HepG2 (cell line): ENCODE results near the gene ARFGEF3. TPM values are rescaled to one million over a fixed set of nuclear protein-coding genes. Genes with fewer than 3 reads are reported as not detected.

ENCODE experiments used
- AFF4 ChIP-seq: sonication (generic); formaldehyde crosslinking; IDR thresholded peaks from 2 replicates; pipeline ENCODE4 v1.4.0; 2020; ENCODE audit warnings: missing genetic modification reagents
- ELF1 ChIP-seq: sonication (generic); formaldehyde crosslinking; IDR thresholded peaks from 2 replicates; pipeline ENCODE4 v1.4.0; 2020; ENCODE audit warnings: missing genetic modification reagents
- ESRRA ChIP-seq: sonication (generic); formaldehyde crosslinking; IDR thresholded peaks from 2 replicates; pipeline ENCODE4 v1.5.1; 2020; ENCODE audit warnings: mild to moderate bottlenecking, low read depth, missing genetic modification reagents
- HDAC6 ChIP-seq: fragments of 200-600 bp; sonication (generic); IDR thresholded peaks from 2 replicates; pipeline ENCODE4 v1.7.0; 2017; ENCODE audit warnings: mild to moderate bottlenecking, antibody characterized with exemption, low read length, low read depth
- HMGXB3 ChIP-seq: sonication (generic); formaldehyde crosslinking; IDR thresholded peaks from 2 replicates; pipeline ENCODE4 v1.4.0; 2020; ENCODE audit warnings: missing genetic modification reagents, borderline replicate concordance
- ISX ChIP-seq: sonication (generic); formaldehyde crosslinking; conservative IDR thresholded peaks from 2 replicates; pipeline ENCODE4 v1.5.0; 2020; ENCODE audit warnings: missing genetic modification reagents
- KAT8 ChIP-seq: IDR thresholded peaks from 2 replicates; pipeline ENCODE4 v1.6.1; 2016; ENCODE audit warnings: missing genetic modification reagents, missing compliant biosample characterization
- MTA3 ChIP-seq: sonication (generic); formaldehyde crosslinking; IDR thresholded peaks from 2 replicates; pipeline ENCODE4 v1.4.0; 2020; ENCODE audit warnings: missing genetic modification reagents
- PCBP2 ChIP-seq: fragments of 200-400 bp; formaldehyde crosslinking; optimal IDR thresholded peaks from 2 replicates; pipeline ENCODE3; 2018; ENCODE audit warnings: low read length, low read depth; ENCODE audit not compliant: poor library complexity, severe bottlenecking
- PHB2 ChIP-seq: fragments of 450-650 bp; IDR thresholded peaks from 2 replicates; pipeline ENCODE4 v1.6.1; 2018; ENCODE audit not compliant: partially characterized antibody
- SATB2 ChIP-seq: sonication (generic); formaldehyde crosslinking; IDR thresholded peaks from 2 replicates; pipeline ENCODE4 v1.5.0; 2020; ENCODE audit warnings: missing genetic modification reagents
- STAG1 ChIP-seq: sonication (generic); formaldehyde crosslinking; IDR thresholded peaks from 2 replicates; pipeline ENCODE4 v1.4.0; 2020; ENCODE audit warnings: missing genetic modification reagents
- USF2 ChIP-seq, 2 experiments: sonication (generic) in 1 of 2; formaldehyde crosslinking in 1 of 2; IDR thresholded peaks; 2 replicates each; pipeline versions ENCODE4 v1.5.1 to v1.6.1; 2011 to 2020; ENCODE audit warnings: borderline replicate concordance in 1 of 2, low read depth in 1 of 2, low read length in 1 of 2, mild to moderate bottlenecking in 1 of 2, missing genetic modification reagents in 1 of 2, moderate library complexity in 1 of 2
- ZNF138 ChIP-seq: sonication (generic); formaldehyde crosslinking; IDR thresholded peaks from 2 replicates; pipeline ENCODE4 v1.5.0; 2020; ENCODE audit warnings: mild to moderate bottlenecking, low read depth, missing genetic modification reagents
- ZNF230 ChIP-seq: sonication (generic); formaldehyde crosslinking; IDR thresholded peaks from 2 replicates; pipeline ENCODE4 v1.4.0; 2020; ENCODE audit warnings: mild to moderate bottlenecking, missing genetic modification reagents
- ZNF292 ChIP-seq: sonication (generic); formaldehyde crosslinking; IDR thresholded peaks from 2 replicates; pipeline ENCODE4 v1.8.1; 2022; ENCODE audit warnings: mild to moderate bottlenecking, low read depth, missing genetic modification reagents, borderline replicate concordance
- ZNF431 ChIP-seq: sonication (generic); formaldehyde crosslinking; IDR thresholded peaks from 2 replicates; pipeline ENCODE4 v1.9.0; 2022; ENCODE audit warnings: missing genetic modification reagents, low read depth, mild to moderate bottlenecking, borderline replicate concordance
- ZNF484 ChIP-seq: sonication (generic); formaldehyde crosslinking; IDR thresholded peaks from 2 replicates; pipeline ENCODE4 v1.5.1; 2020; ENCODE audit warnings: mild to moderate bottlenecking, low read depth, missing genetic modification reagents, borderline replicate concordance
- ZNF547 ChIP-seq: sonication (generic); formaldehyde crosslinking; IDR thresholded peaks from 2 replicates; pipeline ENCODE4 v1.5.1; 2020; ENCODE audit warnings: mild to moderate bottlenecking, missing genetic modification reagents
- ZNF616 ChIP-seq: sonication (generic); formaldehyde crosslinking; IDR thresholded peaks from 2 replicates; pipeline ENCODE4 v1.5.0; 2020; ENCODE audit warnings: low read depth, mild to moderate bottlenecking, missing genetic modification reagents
- polyA plus RNA-seq, 8 experiments: library from polyadenylated mRNA; depleted of rRNA in 3 of 8; stranded (reverse) in 7 of 8; unstranded in 1 of 8; fragments of >200 nt; fragmentation: Illumina TruSeq in 4 of 8; extraction: Trizol in 4 of 8; gene quantifications; 2 replicates each; pipeline versions ENCODE4 v1.2.1 to v1.2.3, GENCODE V29; 2011 to 2016; ENCODE audit warnings: low read depth in 4 of 8, missing spikeins in 1 of 8, mixed read lengths in 1 of 8; ENCODE audit not compliant: insufficient read depth in 1 of 8
- total RNA-seq, 5 experiments: library from RNA; depleted of rRNA; stranded (reverse); fragments of >200 nt; fragmentation: Illumina TruSeq; extraction: Trizol; gene quantifications; 2 replicates each; pipeline ENCODE4 v1.2.3, GENCODE V29; 2016; ENCODE audit warnings: low read depth in 1 of 5

The ARFGEF3 gene
- total and polyA plus RNA-seq, 2 of the 13 experiments (the other 11 are each of a cell fraction or from before 2014, with no cell fraction given): 0.60 to 2.6 TPM

GRCh38 chr6:138297761-138298298, 136.1 kb downstream of the ARFGEF3 start (continued):
- TF ChIP-seq USF2 (IDR thresholded peaks at IDR 0.05; ENCODE audit: low read depth, low read length) (no peak), USF2 (CRISPR knock-in tag; IDR thresholded peaks at IDR 0.05; ENCODE audit: borderline replicate concordance) (peak; percentile 23; the same call in 1 of the 2 replicates), STAG1 (0 out of 2 replicates have a peak, but pooled peaks have one; percentile 8), PHB2 (no peak), HMGXB3 (CRISPR knock-in tag) (peak; percentile 84), ZNF431 (CRISPR knock-in tag) (no peak), MTA3 (CRISPR knock-in tag) (no peak), ZNF616 (no peak), PCBP2 (no peak), ZNF484 (CRISPR knock-in tag) (no peak), ZNF292 (CRISPR knock-in tag) (no peak; the same call in 1 of the 2 replicates), AFF4 (CRISPR knock-in tag) (no peak), ELF1 (no peak), ZNF547 (no peak), KAT8 (CRISPR knock-in tag) (no peak), ZNF230 (CRISPR knock-in tag) (no peak), HDAC6 (no peak), ESRRA (CRISPR knock-in tag) (peak; percentile 55; the same call in 1 of the 2 replicates), SATB2 (no peak), ISX (CRISPR knock-in tag) (no peak), ZNF138 (no peak)
